OCI-LY3 (cell line): Measurements from ENCODE around the gene C14orf132.

Experiments used
- CTCF ChIP-seq: fragments of 200-600, 300-600 bp; sonication (generic); IDR thresholded peaks from 2 replicates; pipeline ENCODE4 v1.5.1; 2014; ENCODE audit warnings: antibody characterized with exemption, low read length, low read depth
- EZH2phosphoT487 ChIP-seq: fragments of 200-600 bp; shearing (Covaris generic); IDR thresholded peaks from 2 replicates; pipeline ENCODE4 v1.6.1; 2018; ENCODE audit warnings: antibody characterized with exemption, mixed run types, low read depth

GRCh38 chr14:96040828-96041371, 1.7 kb downstream of the C14orf132 start:
- TF ChIP-seq CTCF: no peak
- TF ChIP-seq EZH2phosphoT487: no peak
